Peyer's patch (tissue), 4 donors: ENCODE data around the gene CEP128. TPM values are rescaled to one million over a fixed set of nuclear protein-coding genes. Genes with fewer than 3 reads are reported as not detected.

Experiments
- DNase-seq, 3 donors: peaks; one replicate each; pipeline ENCODE4 v3.0.0-alpha.2; 2017 to 2019
- H3K27ac ChIP-seq, 4 donors: fragments of 200-600 bp; sonication (generic); one replicate each; pipeline ENCODE4 v1.5.1; 2016 to 2019
- H3K27me3 ChIP-seq, 2 donors: fragments of 200-600 bp; sonication (generic); one replicate each; pipeline ENCODE4 v1.5.1; 2019
- H3K36me3 ChIP-seq, 3 donors: fragments of 200-600 bp; sonication (generic); one replicate each; pipeline ENCODE4 v1.5.1; 2016 to 2019
- H3K4me1 ChIP-seq, 4 donors: fragments of 200-600 bp; sonication (generic); one replicate each; pipeline ENCODE4 v1.5.1; 2016 to 2019
- H3K4me3 ChIP-seq, 4 donors: fragments of 200-600 bp; sonication (generic); 1 replicate in 3 of 4; 2 replicates in 1 of 4; pipeline ENCODE4 v1.5.1; 2016 to 2019; ENCODE audit warnings: mild to moderate bottlenecking in 1 of 4
- H3K9me3 ChIP-seq, 4 donors: fragments of 200-600 bp; sonication (generic); one replicate each; pipeline ENCODE4 v1.5.1; 2016 to 2019; ENCODE audit warnings: mild to moderate bottlenecking in 1 of 4
- POLR2A ChIP-seq, 2 donors: fragments of 450-650 bp; IDR thresholded peaks; one replicate each; pipeline ENCODE4 v1.5.1; 2017; ENCODE audit warnings: antibody characterized with exemption in 2 of 2, mild to moderate bottlenecking in 2 of 2, moderate library complexity in 2 of 2
- small RNA-seq, 2 donors: library from RNA; depleted of rRNA; stranded (forward); fragments of <200 nt; gene quantifications; one replicate each; pipeline ENCODE3, GENCODE V24; 2016
- total RNA-seq, 4 donors: library from RNA; depleted of rRNA; stranded (reverse); fragments of >200 nt; gene quantifications; one replicate each; pipeline ENCODE4 v1.1.0, GENCODE V29; 2016
- TF ChIP-seq, protein P1 (sequence below), 6 experiments: fragments of 450-650 bp in 4 of 6; fragments of 200-600 bp in 2 of 6; sonication (generic) in 1 of 6; IDR thresholded peaks; one replicate each; pipeline ENCODE4 v1.5.1; 2017 to 2019; ENCODE audit warnings: antibody characterized with exemption in 6 of 6, mild to moderate bottlenecking in 3 of 6, moderate library complexity in 1 of 6

CEP128 gene
- total RNA-seq, 4 donors from 2014 or later = 5.9 to 51.2 (median 6.7) TPM

- H3K27me3 ChIP-seq = no peaks in the 10 kb centered on the region
- no peak for TF ChIP-seq POLR2A (IDR thresholded peaks at IDR 0.05)
- TF ChIP-seq, protein P1, sequence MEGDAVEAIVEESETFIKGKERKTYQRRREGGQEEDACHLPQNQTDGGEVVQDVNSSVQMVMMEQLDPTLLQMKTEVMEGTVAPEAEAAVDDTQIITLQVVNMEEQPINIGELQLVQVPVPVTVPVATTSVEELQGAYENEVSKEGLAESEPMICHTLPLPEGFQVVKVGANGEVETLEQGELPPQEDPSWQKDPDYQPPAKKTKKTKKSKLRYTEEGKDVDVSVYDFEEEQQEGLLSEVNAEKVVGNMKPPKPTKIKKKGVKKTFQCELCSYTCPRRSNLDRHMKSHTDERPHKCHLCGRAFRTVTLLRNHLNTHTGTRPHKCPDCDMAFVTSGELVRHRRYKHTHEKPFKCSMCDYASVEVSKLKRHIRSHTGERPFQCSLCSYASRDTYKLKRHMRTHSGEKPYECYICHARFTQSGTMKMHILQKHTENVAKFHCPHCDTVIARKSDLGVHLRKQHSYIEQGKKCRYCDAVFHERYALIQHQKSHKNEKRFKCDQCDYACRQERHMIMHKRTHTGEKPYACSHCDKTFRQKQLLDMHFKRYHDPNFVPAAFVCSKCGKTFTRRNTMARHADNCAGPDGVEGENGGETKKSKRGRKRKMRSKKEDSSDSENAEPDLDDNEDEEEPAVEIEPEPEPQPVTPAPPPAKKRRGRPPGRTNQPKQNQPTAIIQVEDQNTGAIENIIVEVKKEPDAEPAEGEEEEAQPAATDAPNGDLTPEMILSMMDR (IDR thresholded peaks at IDR 0.05) = no peak
- no peaks in the 10 kb centered on the region for H3K4me1 ChIP-seq
- no peak overlapping the region for H3K4me3 ChIP-seq
- H3K9me3 ChIP-seq = no peaks in the 10 kb centered on the region
- DNase-seq = no peak
- H3K36me3 ChIP-seq = no peaks in the 10 kb centered on the region
- no peak overlapping the region for H3K27ac ChIP-seq
Measured at GRCh38 chr14:80456209-80456608, 485.3 kb downstream of the CEP128 start.

DNA sequence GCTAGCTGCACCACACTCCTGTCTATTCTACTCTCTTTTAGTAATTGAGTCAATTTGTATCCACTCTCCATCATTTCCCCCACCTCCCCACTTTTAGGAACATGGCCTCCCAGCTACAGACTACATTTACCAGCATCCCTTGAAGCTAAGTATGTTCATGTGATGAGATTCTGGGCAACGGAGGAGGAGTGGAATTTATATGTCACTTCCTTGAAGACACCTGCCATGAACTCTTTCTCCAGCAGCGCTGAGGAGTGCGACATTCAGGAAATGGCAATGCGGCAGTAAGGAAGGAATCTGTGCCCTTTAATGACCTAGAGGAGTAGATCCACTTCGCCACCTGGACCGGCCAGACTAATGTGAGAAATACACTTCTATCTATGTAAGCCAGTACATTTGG is 486.5 kb downstream of the CEP128 start:
- no peak for TF ChIP-seq POLR2A (IDR thresholded peaks at IDR 0.05)
- TF ChIP-seq, protein P1 (IDR thresholded peaks at IDR 0.05) = no peak
- Histone ChIP-seq H3K4me3 (no peak overlapping the region), H3K27ac (no peak overlapping the region), H3K9me3 (peaks cover 0 to 8% (median 0%) of the 10 kb centered on the region in 4 donors), H3K27me3 (no peaks in the 10 kb centered on the region), H3K4me1 (no peaks in the 10 kb centered on the region), H3K36me3 (no peaks in the 10 kb centered on the region)
- DNase-seq = no peak

GRCh38 chr14:80448267-80448666 is 493.3 kb downstream of the CEP128 start:
- Histone ChIP-seq H3K36me3 (no peaks in the 10 kb centered on the region), H3K4me3 (no peak overlapping the region)

DNA sequence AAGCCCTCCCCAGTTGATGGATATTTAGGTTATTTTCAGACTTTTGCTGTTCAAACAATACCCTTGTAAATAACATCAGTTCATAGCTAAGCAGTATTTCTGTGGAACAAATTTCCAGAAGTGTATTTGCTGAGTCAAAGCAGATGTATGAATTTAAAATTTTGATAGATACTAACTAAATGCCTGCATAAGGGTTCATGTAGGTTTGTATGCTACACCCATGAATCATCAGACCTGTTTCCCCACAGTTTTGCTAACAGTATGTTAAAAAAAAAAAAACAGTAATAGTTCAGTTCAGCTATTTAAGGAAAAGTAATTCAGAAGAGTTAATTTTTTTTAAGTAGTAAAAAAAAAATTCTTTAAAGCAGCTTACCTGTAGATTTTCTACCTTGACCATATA is 494.1 kb downstream of the CEP128 start:
- Histone ChIP-seq H3K4me3 (no peak overlapping the region), H3K27ac (no peak overlapping the region), H3K4me1 (no peaks in the 10 kb centered on the region), H3K36me3 (no peaks in the 10 kb centered on the region), H3K9me3 (peaks cover 0 to 8% (median 0%) of the 10 kb centered on the region in 4 donors), H3K27me3 (no peaks in the 10 kb centered on the region)
- TF ChIP-seq, protein P1 (IDR thresholded peaks at IDR 0.05) = no peak
- no peak for TF ChIP-seq POLR2A (IDR thresholded peaks at IDR 0.05)
- no peak for DNase-seq

More at GRCh38 chr14:80448267-80448666, 493.3 kb downstream of the CEP128 start:
- no peaks in the 10 kb centered on the region for H3K4me1 ChIP-seq
- H3K27me3 ChIP-seq = no peaks in the 10 kb centered on the region
- no peak overlapping the region for H3K27ac ChIP-seq
- peaks cover 0 to 8% (median 0%) of the 10 kb centered on the region in 4 donors for H3K9me3 ChIP-seq
- TF ChIP-seq, protein P1 (IDR thresholded peaks at IDR 0.05) = no peak
- TF ChIP-seq POLR2A (IDR thresholded peaks at IDR 0.05) = no peak
- DNase-seq = no peak

Small RNA genes within 50 kb of the gene (small RNA-seq; reads per million reads assigned to genes)
- gene AC022404.1 = 0 reads per million in 2 donors

Other genes starting within 250 kb of the CEP128 start
- not detected for gene TSHR, start 13.9 kb upstream of the CEP128 start, total RNA-seq